HTR-8/SVneo (cell line): Measurements from ENCODE around the gene B3GNT9.

Experiments
- DNase-seq: peaks from one replicate; pipeline ENCODE4 v3.0.0; 2011; ENCODE audit warnings: low spot score, mixed read lengths; ENCODE audit not compliant: insufficient read length
- FAIRE-seq: peaks from 2 replicates; lab custom pipeline; 2011; peaks lifted over from hg19 to GRCh38; lab: Jason Lieb, UNC

Gene B3GNT9, protein sequence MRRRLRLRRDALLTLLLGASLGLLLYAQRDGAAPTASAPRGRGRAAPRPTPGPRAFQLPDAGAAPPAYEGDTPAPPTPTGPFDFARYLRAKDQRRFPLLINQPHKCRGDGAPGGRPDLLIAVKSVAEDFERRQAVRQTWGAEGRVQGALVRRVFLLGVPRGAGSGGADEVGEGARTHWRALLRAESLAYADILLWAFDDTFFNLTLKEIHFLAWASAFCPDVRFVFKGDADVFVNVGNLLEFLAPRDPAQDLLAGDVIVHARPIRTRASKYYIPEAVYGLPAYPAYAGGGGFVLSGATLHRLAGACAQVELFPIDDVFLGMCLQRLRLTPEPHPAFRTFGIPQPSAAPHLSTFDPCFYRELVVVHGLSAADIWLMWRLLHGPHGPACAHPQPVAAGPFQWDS

DNA sequence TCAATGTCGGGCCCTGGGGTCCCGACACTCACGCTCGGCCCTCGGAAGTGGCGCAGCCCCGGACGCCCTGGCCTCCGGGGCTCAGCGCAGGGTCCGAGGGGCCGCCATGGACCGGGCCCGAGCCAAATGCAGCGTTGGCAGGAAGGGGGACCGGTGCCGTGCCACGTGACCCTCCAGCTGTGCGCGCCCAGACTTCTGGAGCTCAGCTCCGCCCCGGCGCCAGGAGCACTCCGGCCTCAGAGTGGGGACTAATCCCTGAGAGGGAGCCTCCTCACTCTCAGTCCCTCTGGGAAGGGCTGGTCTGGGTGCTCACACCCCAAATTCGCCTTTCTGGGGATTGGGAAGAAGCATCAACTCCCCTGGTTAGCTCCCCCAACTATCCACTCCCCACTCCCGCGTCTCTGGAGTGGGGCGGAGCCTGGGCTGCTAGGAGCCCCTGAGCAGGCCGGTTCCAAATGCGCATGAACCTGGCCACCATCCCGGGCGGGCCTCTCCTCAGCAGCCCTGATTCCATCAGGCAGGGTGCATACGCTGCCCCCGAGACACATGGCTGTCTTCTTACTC lies at the start of gene B3GNT9:
TSS of gene B3GNT9 (minus strand) at position 166 of the 564 bp plus-strand sequence. CDS start 513 bp downstream, outside the sequence.
- peak; percentile 57 for FAIRE-seq
- DNase-seq: no peak

DNA sequence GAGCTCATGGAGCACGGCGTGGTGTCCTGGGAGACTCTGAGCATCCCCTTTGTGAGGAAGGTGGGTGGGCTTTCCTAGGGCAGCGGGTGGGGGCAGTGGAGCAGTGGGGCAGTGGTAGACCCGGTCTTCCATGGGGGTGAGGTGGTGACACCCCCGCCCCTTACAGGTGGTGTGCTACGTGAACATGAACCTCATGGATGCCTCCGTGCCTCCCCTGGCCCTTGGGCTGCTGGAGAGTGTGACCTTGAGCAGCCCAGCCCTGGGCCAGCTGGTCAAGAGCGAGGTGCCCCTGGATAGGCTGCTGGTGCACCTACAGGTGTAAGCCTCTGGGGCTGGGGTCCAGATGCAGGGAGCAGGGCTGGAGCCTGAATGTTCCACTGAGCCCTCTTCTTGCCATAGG lies 49.7 kb upstream of the B3GNT9 start:
- DNase-seq: no peak
- FAIRE-seq: peak; percentile 51

DNA sequence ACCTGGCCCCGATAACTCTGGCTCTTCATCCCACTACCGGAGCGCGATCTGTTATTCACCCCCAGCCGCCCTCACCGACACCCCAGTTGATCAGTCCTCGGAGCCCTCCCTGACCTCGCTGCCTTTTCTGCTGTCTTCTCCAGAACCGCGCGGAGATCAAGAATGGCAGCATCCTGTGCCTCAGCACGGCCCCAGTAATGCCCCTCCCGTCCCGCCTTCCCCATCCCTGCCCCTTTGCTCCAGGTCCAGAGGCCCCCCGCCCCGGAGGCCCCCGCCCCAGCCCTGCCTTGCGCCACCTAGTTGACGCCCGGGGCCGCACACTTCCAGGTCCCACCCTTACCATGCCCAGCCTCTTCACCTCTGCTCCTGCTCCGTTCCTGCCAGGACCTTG lies 49.0 kb upstream of the B3GNT9 start:
- DNase-seq (no peak), FAIRE-seq (no peak)

DNA sequence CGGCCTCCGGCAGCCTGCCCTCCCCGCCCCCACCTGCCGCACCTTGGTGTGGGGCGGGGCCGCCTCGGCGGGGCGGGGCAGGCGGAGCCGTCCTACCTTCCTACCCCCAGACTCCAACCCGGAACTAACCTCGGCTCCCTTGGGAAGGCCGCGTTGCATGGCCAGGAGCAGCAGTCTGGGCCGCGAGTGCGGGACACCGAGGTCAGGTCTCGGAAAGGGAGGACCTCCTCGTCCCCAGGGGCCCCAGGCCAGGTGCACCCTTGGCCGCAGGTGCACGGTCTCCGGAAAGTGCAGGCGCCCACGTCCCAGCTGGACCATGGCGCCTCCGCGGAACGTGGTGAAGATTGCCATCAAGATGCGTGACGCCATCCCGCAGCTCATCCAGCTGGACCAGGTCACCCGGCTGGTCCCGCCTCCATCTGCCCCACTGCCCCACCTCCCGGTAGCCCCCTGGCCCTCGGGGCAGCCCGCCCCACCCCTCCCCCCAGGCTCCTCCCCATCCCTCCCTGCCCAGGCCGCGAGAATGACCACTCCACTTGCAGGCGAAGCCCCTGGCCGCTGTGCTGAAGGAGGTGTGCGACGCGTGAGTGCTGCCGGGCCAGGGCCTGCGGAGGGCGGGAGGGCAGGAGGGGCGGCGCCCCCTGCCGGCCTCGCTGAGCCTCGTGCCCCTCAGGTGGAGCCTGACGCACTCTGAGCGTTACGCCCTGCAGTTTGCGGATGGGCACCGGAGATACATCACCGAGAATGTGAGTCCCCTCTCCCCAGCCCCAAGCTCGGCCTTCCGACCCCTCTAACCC lies 48.4 kb upstream of the B3GNT9 start, which contains the start of gene ELMO3:
TSS of gene ELMO3 (plus strand) at position 121 of the 797 bp plus-strand sequence. CDS start at position 317, 196 bp downstream.
- FAIRE-seq (no peak), DNase-seq (no peak)

DNA sequence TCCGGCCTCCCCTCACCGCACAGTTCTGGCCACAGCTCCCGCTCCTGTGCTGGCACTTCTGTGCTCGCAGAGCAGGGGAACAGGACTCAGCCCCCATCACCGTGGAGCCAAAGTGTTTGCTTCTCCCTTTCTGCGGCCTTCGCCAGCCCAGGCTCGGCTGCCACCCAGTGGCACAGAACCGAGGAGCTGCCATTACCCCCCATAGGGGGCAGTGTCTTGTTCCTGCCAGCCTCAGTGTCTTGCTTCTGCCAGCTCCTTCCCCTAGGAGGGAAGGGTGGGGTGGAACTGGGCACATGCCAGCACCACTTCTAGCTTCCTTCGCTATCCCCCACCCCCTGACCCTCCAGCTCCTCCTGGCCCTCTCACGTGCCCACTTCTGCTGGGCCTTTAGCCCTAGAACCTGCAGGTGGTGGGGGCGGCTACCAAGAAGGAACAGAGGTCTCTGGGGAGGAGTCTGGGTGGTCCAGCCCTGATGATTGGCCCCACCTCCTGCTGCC lies 47.5 kb upstream of the B3GNT9 start:
- no peak for DNase-seq
- FAIRE-seq: no peak

DNA sequence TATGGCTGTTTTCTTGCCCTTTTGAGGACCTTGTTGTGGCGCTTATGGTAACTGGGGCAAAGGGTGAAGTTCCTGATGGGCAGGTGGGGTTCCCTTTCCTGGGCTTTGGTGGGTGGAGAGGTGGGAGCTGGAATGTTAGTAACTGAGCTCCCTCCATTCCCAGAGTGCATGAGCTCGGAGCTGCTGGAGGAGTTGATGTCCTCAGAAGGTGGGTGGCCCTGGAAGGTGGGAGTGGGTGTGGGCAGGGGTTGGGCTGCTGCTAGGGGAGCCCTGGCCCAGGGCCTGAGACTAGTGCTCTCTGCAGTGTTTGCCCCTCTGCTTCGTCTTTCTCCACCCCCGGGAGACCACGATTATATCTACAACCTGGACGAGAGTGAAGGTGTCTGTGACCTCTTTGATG lies 46.9 kb upstream of the B3GNT9 start:
- DNase-seq: no peak
- FAIRE-seq: no peak

DNA sequence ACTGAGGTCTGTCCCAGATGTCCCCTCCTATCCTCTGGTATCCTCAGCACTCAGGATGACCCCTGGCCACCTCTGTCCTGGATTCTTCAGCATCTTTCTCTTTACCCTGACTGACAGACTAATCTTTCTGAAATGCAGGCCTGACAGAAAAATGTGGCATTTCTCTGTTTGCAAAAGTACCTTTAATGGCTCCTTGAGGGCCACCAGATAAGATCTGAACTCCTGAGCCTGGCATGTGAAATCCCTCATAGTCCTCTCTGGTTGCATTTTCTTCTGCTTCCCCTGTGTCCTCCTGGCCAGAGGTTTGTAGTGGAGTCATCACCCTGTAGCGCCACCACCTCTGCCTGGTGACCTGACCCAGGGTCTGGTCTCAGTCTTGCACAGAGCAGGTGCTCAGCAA lies 46.1 kb upstream of the B3GNT9 start:
- no peak for FAIRE-seq
- DNase-seq: no peak

DNA sequence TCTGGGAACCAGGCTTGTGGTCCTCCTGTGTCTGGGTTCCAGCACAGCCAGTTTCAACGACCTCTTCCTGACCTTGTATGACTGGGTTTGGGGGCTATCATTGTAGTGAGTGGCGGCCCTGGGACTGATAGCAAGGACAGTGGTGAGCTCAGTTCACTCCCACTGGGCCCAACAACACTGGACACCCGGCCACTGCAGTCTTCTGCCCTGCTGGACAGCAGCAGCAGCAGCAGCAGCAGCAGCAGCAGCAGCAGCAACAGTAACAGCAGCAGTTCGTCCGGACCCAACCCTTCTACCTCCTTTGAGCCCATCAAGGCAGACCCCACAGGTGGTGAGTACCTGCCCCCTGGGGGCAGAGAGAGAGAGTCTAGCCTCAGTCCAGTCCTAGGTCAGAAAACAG lies 44.9 kb upstream of the B3GNT9 start:
- DNase-seq: no peak
- no peak for FAIRE-seq

DNA sequence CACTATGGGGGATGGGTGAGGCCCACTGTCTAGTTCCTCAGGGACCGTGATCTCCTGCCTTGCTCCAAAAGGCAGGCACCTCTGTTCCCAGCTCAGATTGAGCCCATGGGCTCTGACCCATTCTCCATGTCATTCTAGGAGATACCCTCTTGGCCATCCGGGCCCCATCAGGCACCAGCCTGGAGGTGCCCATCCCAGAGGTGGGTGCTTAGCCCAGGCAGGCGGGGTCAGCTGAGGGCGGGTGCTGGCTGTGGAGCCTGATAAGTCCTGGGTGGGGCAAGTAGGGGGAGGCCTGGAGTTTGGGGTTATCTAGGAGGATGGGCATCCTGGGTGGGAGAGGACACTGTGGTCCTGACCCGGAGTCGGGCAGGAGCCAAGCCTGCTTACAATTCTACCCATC lies 43.5 kb upstream of the B3GNT9 start:
- DNase-seq (no peak), FAIRE-seq (no peak)

DNA sequence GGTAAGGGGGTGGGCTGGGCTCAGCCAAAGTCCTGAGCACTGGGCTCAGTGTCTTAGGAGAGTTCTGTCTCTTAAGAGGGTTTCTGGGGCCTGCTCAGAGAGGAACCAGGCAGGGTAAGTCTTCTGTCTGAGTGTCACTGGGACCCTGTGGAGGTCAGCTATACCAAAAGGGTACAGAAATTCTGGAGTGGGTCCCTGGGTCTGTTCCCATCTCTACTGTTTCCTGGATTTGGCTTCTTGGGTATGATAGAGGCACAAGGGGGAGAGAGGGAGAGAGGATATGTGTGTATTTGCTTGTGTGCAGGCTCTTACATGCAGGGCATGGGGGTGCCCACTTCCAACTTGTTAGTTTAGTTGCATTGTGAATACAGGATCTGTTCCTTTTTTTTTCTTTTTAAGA lies 42.7 kb upstream of the B3GNT9 start:
- DNase-seq (no peak), FAIRE-seq (no peak)

DNA sequence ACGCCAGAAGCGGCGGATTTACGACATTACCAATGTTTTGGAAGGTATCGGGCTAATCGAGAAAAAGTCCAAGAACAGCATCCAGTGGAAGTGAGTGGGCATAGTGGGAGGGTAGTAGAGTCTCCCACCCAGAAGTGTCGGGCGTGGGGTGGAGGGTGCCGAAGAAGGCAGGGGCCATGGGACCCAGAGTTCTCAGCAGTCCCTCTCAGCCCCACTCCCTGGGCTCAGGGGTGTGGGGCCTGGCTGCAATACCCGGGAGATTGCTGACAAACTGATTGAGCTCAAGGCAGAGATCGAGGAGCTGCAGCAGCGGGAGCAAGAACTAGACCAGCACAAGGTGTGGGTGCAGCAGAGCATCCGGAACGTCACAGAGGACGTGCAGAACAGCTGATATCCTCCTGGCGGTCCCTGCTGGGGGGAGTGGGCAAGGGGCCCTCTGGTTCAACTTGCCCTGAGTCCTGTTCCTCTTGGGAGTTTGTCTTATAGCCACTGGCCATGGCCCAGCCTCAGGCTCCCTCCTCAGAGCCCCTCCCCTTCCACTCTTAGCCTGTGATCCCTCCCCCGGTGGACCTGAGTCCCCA lies 42.1 kb upstream of the B3GNT9 start:
- FAIRE-seq: no peak
- no peak for DNase-seq

DNA sequence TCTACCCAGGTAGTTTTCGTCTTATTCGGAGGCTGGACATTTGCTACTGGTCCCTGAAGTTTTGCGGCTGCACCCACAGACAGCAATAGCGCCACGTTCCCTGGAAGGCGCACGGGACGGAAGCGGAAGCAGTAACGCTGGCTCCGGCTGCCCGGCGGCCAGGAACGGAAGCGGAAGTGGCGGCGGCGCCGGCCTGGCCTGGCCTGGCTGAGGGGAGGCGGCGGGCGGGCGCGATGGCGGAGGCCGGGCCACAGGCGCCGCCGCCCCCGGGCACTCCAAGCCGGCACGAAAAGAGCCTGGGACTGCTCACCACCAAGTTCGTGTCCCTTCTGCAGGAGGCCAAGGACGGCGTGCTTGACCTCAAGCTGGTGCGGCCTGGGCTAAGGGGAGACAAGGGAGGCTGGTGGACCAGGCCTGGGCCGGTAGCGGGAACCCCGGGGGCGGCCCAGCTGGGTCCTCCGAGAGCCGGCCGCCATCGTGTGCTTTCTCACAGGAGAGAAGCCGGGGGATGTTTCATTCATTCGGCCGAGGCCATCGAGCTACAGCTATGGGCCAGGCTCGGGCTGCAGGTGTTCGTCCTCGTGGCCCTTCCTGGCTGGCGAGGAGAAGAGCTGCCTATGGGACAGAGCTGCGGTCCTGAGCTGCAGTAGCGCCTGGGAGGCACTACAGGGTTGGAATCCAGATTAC lies 41.3 kb upstream of the B3GNT9 start, which contains the start of gene E2F4:
TSS of gene E2F4 (plus strand) at position 161 of the 687 bp plus-strand sequence. CDS start at position 234, 73 bp downstream.
- DNase-seq (peak; percentile 94), FAIRE-seq (peak; percentile 99)

DNA sequence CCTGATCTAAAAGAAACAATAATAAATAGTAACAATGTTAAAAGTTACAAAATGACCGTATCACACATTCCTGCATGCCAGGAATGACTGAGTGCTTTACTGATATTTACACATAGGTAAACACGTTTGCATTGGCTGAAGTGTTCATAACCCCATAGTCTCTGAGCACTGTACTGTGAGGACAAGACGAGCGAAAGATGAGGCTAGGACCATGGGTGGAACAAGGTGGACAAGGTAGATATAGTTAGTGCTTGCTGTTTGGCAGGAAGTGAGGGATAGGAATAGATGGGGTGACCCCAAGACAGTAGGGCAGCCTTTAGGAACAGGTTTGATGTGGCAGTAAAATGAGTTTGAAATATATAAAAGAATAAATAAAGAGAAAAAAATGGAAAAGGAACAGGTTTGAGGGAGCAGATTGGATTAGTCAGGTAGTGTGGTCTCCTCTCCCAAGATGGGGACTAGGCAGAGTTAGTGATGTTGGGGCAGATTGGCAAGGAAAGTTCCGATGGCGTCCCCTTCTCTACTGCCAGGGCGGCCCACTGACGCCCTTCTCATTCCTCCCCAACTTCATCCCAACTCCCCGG lies 40.7 kb upstream of the B3GNT9 start:
- DNase-seq: no peak
- FAIRE-seq: peak; percentile 77

DNA sequence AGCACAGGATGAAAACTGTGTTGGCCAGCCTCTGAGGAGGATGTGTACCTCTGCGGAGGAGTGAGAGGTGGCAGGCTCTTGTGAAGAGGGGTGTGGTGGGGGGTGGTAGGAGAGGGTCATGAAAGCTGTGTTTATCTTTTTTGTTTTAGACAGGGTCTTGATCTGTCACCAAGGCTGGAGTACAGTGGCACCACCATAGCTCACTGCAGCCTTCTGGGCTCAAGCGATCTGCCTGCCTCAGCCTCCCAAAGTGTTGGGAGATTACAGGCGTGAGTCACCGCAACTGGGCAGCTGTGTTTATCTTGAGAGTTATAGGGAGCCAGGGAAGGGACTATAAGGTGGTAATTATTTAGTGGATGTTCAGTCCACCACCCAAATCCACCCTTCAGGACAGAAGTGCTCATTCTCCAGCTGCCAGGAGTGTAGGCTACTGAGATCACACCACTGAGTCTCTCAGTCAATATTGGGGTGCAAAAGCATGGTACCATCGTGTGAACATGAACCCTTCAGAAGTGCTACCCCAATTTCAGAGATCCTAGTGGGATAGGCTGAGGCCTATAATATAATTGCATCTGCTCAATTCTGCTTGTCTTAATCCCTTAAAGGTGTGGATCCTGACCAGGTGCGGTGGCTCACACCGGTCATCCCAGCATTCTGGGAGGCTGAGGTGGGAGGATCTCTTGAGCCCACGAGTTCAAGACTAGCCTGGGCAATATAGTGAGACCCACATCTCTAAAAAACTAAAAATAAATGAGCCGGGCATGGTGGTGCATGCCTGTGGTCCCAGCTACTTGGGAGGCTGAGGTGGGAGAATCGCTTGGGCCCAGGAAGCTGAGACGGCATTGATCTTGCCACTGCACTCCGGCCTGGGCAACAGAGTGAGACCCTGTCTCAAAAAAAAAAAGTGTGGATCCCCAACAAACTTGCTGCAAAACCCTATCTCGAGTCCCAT lies 39.9 kb upstream of the B3GNT9 start:
- no peak for DNase-seq
- no peak for FAIRE-seq

DNA sequence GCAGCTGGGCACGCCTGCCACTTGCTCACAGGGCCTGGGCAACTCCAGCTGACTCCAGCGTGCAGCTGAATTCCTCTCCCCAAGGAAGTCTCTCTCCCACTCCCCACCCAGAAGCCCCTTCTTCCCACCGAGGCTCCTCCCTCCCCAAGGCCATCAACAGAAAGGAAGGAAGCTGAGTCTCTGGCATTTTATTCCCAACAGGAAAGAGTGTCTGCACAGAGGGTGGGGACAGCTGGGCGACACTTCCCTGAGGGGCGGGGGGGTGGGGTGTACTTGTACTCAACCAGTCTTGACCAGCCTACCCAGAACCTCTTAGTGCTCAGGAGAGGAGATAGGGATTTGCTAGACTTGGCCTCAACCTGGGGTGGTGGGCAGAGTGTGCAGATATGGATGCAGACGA lies 39.2 kb upstream of the B3GNT9 start, which contains the start of gene EXOC3L1:
TSS of gene EXOC3L1 (minus strand) at position 96 of the 400 bp plus-strand sequence. CDS start 460 bp downstream, outside the sequence.
- DNase-seq: no peak
- FAIRE-seq: no peak

DNA sequence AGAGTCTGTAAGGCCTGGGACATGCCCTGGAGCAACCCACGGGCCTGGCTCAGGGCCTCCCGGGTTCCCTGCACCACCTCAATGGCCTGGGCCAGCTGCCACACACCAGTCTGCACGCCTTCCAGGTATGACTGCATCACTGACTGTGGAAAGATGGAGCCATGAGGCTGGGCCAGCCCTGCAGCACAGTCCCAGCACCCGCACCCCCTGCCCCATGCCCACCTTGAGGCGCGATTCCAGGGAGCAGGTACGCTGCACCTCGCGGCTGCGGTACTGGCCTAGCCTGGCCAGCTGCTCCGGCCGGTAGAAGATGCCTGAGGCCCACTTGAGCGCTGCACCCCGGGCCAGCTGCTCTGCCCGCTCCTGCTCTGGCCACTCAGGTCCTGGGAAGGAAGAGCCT lies 38.0 kb upstream of the B3GNT9 start:
- DNase-seq: no peak
- FAIRE-seq: no peak

DNA sequence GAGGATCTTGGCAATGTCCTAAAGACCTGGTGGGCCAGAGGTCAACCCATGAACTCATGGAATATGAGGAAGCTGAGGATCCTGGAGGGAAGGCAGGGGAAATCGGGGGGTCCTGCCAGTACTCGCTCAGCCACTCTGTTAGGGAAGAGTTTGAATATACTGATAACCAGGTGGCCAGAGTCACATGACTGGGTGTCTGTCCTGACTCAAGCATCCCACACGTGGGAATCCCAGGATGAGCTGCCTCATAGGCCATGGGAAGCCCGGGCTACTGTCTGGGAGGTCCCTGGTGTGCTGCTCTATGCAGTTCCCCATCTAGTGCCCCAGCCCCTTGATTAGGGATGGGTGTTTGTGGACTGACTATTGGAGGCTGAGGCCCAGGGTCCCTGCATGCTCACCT lies 37.5 kb upstream of the B3GNT9 start:
- no peak for FAIRE-seq
- DNase-seq: no peak
